ENCODE measurements around the gene ANKRD22.

The ANKRD22 gene

GRCh38 chr10:88896994-88897853 is 45.6 kb upstream of the ANKRD22 start:
- no peaks in the 10 kb centered on the region for H3F3A ChIP-seq (ENCODE audit: insufficient read depth, low read length)
- no peak overlapping the region for H2AFZ ChIP-seq (ENCODE audit: low read length)
- no peak for DNase-seq

GRCh38 chr10:88896372-88896993 is 44.8 kb upstream of the ANKRD22 start:
- H3K27ac ChIP-seq (ENCODE audit: low read length), result no peak overlapping the region
- H4K20me1 ChIP-seq (ENCODE audit: insufficient read depth, low read length), result no peaks in the 10 kb centered on the region

More at GRCh38 chr10:88896994-88897853, 45.6 kb upstream of the ANKRD22 start:
- H3K36me3 ChIP-seq (replicated peaks; ENCODE audit: insufficient read depth, low read length), result no peaks in the 10 kb centered on the region
- no peak overlapping the region for H3K27ac ChIP-seq (ENCODE audit: low read length)
- H3K79me2 ChIP-seq (ENCODE audit: low read length), result no peaks in the 10 kb centered on the region
- H3K4me3 ChIP-seq (ENCODE audit: low read length), result no peak overlapping the region
- TF ChIP-seq EZH2phosphoT487 (IDR thresholded peaks at IDR 0.05; ENCODE audit: low read length) (no peak), EZH2 (optimal IDR thresholded peaks at IDR 0.05; ENCODE audit: low read depth, low read length) (no peak), CTCF (IDR thresholded peaks at IDR 0.05; ENCODE audit: low read length) (no peak)
- no peaks in the 10 kb centered on the region for H4K20me1 ChIP-seq (ENCODE audit: insufficient read depth, low read length)
- H3K4me1 ChIP-seq (ENCODE audit: low read length), result peaks cover 7% of the 10 kb centered on the region
- H3K4me2 ChIP-seq (ENCODE audit: low read depth, low read length), result no peak overlapping the region
- no peak overlapping the region for H3K9ac ChIP-seq (ENCODE audit: low read length)
- no peaks in the 10 kb centered on the region for H3K27me3 ChIP-seq (replicated peaks; ENCODE audit: insufficient read depth, low read length)
- H3K9me3 ChIP-seq (replicated peaks; ENCODE audit: insufficient read depth, low read length), result no peaks in the 10 kb centered on the region
- no peaks in the 10 kb centered on the region for H3K9me2 ChIP-seq (replicated peaks; ENCODE audit: insufficient read depth, low read length)

GRCh38 chr10:88895250-88895649 is 43.6 kb upstream of the ANKRD22 start:
- TF ChIP-seq EZH2phosphoT487 (IDR thresholded peaks at IDR 0.05; ENCODE audit: low read length), result no peak
- TF ChIP-seq EZH2 (optimal IDR thresholded peaks at IDR 0.05; ENCODE audit: low read depth, low read length), result no peak
- TF ChIP-seq CTCF (IDR thresholded peaks at IDR 0.05; ENCODE audit: low read length), result no peak
- Histone ChIP-seq H3K9me2 (replicated peaks; ENCODE audit: insufficient read depth, low read length) (no peaks in the 10 kb centered on the region), H3K27ac (ENCODE audit: low read length) (no peak overlapping the region), H3K9me3 (replicated peaks; ENCODE audit: insufficient read depth, low read length) (no peaks in the 10 kb centered on the region), H3K4me1 (ENCODE audit: low read length) (no peaks in the 10 kb centered on the region), H3K4me2 (ENCODE audit: low read depth, low read length) (no peak overlapping the region), H3K9ac (ENCODE audit: low read length) (no peak overlapping the region), H3K4me3 (ENCODE audit: low read length) (no peak overlapping the region), H4K20me1 (ENCODE audit: insufficient read depth, low read length) (no peaks in the 10 kb centered on the region), H3K27me3 (replicated peaks; ENCODE audit: insufficient read depth, low read length) (no peaks in the 10 kb centered on the region), H3F3A (ENCODE audit: insufficient read depth, low read length) (no peaks in the 10 kb centered on the region), H3K79me2 (ENCODE audit: low read length) (no peaks in the 10 kb centered on the region), H3K36me3 (replicated peaks; ENCODE audit: insufficient read depth, low read length) (no peaks in the 10 kb centered on the region), H2AFZ (ENCODE audit: low read length) (no peak overlapping the region)
- no peak for DNase-seq

More at GRCh38 chr10:88896372-88896993, 44.8 kb upstream of the ANKRD22 start:
- TF ChIP-seq EZH2phosphoT487 (IDR thresholded peaks at IDR 0.05; ENCODE audit: low read length), result no peak
- Histone ChIP-seq H3K4me3 (ENCODE audit: low read length) (no peak overlapping the region), H2AFZ (ENCODE audit: low read length) (no peak overlapping the region), H3K27me3 (replicated peaks; ENCODE audit: insufficient read depth, low read length) (no peaks in the 10 kb centered on the region), H3K79me2 (ENCODE audit: low read length) (no peaks in the 10 kb centered on the region), H3K9ac (ENCODE audit: low read length) (no peak overlapping the region), H3K36me3 (replicated peaks; ENCODE audit: insufficient read depth, low read length) (no peaks in the 10 kb centered on the region), H3K4me1 (ENCODE audit: low read length) (peaks cover 6% of the 10 kb centered on the region; the same call in 1 of the 2 replicates), H3K4me2 (ENCODE audit: low read depth, low read length) (no peak overlapping the region), H3K9me2 (replicated peaks; ENCODE audit: insufficient read depth, low read length) (no peaks in the 10 kb centered on the region), H3F3A (ENCODE audit: insufficient read depth, low read length) (no peaks in the 10 kb centered on the region), H3K9me3 (replicated peaks; ENCODE audit: insufficient read depth, low read length) (no peaks in the 10 kb centered on the region)
- DNase-seq, result no peak
